NCI-H345 (cell line): ENCODE results near the gene POLR2J.
"Not testable (repeated sequence)": the region's sequence is repeated elsewhere in the genome, so short reads cannot be mapped to it uniquely, and the experiment has no call there.

Experiments used
- DNase-seq: peaks from one replicate; lab custom pipeline; 2025; lab: John Stamatoyannopoulos, UW

POLR2J gene

DNA sequence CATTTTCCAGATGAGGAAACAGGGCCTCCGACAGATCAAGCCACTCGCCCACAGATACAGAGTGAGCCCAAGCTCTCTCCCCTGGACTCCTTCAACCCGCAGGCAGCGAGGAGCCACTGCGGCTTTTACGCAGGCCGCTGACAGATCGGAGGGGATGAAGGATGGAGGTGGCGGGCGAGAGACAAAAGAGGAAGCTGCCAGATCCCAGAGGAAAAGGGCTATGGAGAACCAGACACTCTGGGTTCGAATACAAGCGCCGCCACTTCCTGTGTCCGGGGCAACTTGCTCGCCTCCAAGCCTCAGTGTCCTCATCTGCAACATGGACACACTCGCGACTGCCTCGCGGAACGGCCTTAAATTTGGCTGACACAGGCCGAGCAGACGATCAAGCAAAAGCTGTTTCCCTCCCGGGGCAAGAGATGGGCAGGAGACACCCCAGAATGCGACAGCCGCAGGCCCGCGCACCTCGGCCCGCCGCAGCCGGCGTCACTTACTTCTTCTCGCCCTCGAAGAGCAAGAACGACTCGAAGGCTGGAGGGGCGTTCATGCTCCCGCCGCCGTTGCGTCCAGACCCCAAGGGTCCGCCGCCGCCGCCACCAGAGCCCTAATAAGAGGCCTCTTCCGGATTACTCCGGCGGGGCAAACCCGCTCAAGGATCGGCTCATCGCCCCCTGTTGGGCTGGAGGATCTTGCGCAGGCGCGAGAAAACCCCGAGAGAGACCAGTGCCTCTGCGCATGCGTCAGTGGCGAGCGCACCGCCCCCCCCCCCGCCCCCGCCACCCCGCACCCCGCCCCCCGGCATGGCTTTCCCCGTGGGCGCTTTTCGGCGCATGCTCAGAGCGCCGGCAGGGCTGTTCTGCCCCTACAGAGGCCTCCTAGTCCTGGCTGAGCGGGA lies at the start of gene POLR2J:
POLR2J (minus strand) TSS at position 609 of the 895 bp plus-strand sequence; CDS start at position 547, 62 bp downstream.
- not testable (repeated sequence) for DNase-seq

DNA sequence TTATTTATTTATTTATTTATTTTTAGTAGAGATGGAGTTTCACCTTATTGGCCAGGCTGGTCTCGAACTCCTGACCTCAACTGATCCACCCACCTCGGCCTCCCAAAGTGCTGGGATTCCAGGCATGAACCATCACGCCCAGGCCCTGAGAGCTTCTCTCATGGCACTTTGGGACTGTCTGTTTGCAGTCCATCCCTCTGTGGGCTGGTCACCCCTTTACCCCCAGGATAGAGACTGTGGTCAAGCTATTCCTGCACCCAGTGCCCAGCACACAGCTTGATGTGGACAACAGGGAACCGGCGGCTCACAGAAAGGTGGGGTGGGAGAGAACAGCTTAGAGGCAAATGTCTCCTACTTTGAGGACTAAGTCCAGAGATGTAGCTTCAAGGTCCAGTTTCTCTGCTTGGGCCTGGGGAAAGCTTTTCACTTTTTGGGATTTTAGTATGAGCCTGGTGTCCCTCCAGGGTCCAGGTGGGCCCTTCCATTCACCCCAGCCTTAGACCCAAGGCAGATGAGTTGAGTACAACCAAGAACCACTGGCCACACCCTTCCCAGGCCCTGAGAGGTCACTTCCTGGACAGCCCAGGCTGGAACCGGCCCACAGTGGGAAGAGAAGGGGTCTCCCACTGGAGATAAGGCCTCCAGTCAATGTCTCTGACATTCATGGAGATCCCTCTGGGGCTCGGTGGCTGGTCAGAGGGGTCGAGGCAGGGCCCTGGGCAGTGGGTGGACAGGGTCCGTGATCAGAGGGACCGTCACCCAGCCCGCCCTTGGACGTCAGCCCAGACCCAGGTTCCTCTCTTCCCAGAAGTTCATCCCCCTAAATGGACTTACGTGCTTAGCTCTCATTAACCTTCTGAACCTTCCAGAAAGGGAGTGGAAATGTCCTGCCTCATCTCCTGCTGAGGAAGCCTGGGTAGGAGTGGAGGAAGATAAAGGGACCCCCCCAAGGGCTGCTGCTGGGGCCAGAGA lies 49.4 kb upstream of the POLR2J start:
- DNase-seq = not testable (repeated sequence)

GRCh38 chr7:102527182-102527581 lies 48.5 kb upstream of the POLR2J start:
- DNase-seq = not testable (repeated sequence)

DNA sequence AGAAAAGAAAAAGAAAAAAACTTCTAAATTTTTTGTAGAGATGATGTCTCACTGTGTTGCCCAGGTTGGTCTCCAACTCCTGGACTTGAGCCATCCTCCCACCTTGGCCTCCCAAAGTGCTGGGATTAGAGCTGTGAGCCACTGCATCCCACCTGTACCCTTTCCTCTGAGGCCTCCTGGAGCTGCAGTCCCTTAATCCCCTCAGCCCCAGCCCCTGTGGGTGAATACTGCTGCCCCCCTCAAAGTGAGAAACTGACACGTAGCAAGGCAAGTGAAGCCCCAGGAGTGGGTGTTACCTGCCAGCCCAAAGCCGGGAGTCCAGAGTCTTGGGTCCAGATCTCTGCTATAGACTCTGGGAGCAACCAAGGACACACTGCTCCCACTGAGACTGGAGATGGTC lies 46.1 kb upstream of the POLR2J start:
- not testable (repeated sequence) for DNase-seq

GRCh38 chr7:102520797-102521196 lies 42.1 kb upstream of the POLR2J start:
- DNase-seq = not testable (repeated sequence)

DNA sequence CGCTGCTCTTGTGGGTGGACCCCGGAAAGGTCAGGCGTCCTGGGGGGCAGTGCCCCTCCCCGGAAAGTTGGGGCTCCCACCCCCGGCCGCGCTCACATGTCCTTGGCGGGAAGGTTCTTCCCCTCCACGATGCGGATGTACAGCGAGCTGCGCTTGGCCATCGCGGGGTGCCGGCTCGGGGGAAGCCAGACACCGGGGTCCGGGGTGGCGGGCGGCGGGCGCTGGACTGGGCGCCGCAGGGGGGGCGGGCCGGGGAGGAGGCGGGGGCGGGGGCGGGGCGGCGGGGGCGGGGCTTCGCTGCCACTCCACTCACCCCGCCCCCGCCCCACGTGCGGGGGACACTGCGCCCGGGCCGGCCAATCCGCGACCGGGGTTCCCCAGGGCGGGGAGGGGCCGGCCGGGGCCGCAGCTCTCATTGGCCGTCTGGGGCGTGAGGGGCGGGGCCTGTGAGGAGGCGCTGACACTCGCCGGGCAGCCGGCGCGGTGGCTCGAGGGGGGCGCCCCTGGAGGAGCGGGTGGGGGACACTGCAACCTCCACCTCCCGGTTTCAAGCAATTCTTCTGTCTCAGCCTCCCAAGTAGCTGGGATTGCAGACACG lies 38.9 kb upstream of the POLR2J start, which contains the start of gene RASA4B:
RASA4B (minus strand) TSS at position 228 of the 598 bp plus-strand sequence; CDS start at position 161, 67 bp downstream.
- DNase-seq = not testable (repeated sequence)

DNA sequence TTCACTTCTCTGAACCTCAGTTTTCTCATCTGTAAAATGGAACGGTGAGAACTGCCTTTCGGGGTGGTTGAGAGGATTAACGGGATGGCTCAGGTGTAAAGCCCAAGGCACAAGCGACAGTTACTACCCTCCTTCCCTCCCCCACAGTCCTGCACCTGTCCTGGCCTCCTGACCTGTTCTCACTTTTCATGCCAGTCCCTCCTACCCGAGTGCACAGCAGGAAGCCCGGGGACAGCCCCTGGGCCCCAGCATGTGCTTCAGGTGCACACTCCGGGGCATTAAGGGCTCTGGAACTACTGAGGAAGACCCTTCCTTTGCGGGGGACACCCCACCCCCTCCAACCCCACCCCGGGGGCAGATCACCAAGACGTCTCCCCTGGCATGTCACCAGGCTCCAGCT lies 38.2 kb upstream of the POLR2J start:
- DNase-seq = not testable (repeated sequence)

- DNase-seq = not testable (repeated sequence)
Observed at GRCh38 chr7:102515889-102516288, 37.2 kb upstream of the POLR2J start.

- not testable (repeated sequence) for DNase-seq
Observed at GRCh38 chr7:102514881-102515721, 36.4 kb upstream of the POLR2J start.

- not testable (repeated sequence) for DNase-seq
Observed at GRCh38 chr7:102512642-102513221, 34.0 kb upstream of the POLR2J start.

DNA sequence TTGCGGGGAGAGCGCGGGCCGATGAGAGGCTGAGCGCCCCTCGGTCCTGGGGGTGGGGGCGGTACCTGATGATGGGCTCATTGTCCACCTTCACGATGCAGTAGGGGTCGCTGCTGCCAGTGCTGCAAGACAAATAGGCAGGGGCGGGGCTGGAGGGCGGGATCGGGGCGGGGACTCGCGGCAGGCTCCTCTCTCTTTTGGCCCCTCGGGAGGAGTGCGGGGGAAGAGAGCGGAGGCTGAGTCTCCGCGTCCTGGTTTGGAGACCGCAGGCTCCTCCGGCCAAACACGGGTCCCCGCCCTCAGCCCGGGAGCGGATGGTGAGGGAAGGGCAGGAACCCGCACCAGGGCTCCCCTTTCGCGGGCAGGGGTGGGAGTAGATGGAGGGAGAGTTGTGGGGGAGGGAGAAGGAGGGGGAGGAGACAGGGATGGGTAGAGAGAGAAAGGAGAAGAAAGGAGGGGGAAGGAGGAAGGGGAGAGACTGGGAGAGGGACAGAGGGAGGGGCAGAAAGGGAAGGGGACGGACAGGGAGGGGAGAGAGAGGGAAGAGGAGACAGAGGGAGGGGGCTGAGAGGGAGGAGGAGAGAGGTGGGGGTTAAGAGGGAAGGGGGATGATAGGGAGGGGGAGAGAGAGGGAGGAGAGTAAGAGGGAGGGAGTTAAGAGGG lies 33.3 kb upstream of the POLR2J start:
- DNase-seq = not testable (repeated sequence)

GRCh38 chr7:102510575-102510974 lies 31.9 kb upstream of the POLR2J start:
- not testable (repeated sequence) for DNase-seq

- not testable (repeated sequence) for DNase-seq
Observed at GRCh38 chr7:102507410-102508088, 28.8 kb upstream of the POLR2J start.

GRCh38 chr7:102505298-102506185 lies 26.8 kb upstream of the POLR2J start:
- not testable (repeated sequence) for DNase-seq

GRCh38 chr7:102503141-102503540 lies 24.4 kb upstream of the POLR2J start:
- not testable (repeated sequence) for DNase-seq

GRCh38 chr7:102498321-102498720 lies 19.6 kb upstream of the POLR2J start:
- not testable (repeated sequence) for DNase-seq

- not testable (repeated sequence) for DNase-seq
Observed at GRCh38 chr7:102497308-102497707, 18.6 kb upstream of the POLR2J start.

- DNase-seq = not testable (repeated sequence)
Observed at GRCh38 chr7:102496861-102497260, 18.1 kb upstream of the POLR2J start.
